Measurements from ENCODE around the gene CBX5. TPM values are rescaled to one million over a fixed set of nuclear protein-coding genes. Genes with fewer than 3 reads are reported as not detected.

CBX5 gene
- polyA plus RNA-seq, 1 donor from 2014 or later: 57.1 TPM

DNA sequence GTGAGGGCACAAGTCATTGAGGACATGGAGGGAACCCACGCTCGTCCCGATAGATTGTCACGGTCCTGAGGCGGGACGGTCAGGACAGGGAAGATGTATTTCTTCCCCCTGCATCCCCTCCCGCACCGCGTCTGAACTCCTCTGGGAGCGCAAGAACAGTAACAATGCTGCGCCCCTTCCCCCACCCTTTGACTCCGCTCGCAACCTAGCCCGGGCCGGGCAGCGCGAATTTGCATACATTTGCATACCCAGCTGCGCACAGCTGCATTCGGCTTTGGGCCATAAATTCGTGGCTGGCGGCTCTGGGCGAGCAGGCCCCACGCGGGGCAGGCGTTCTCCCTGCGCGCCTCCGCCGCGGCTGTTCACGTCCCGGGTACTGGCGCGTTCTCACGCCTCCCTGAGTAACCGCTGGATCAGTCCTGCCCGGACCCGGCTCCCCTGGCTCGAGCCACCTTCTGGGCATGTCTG lies 62.1 kb downstream of the CBX5 start:
- no peaks in the 10 kb centered on the region for H3K79me2 ChIP-seq (replicated peaks; ENCODE audit: insufficient read depth, low read length)
- no peaks in the 10 kb centered on the region for H3K36me3 ChIP-seq (ENCODE audit: insufficient read depth, low read length)
- H3K4me2 ChIP-seq (ENCODE audit: low read length): peak overlapping the region; percentile 54
- H3K4me3 ChIP-seq (ENCODE audit: low read length): peak overlapping the region; percentile 59
- no peaks in the 10 kb centered on the region for H3K9me3 ChIP-seq (ENCODE audit: low read length)
- H3K9ac ChIP-seq (ENCODE audit: low read length): peak overlapping the region; percentile 45
- no peaks in the 10 kb centered on the region for H4K20me1 ChIP-seq (ENCODE audit: insufficient read depth)
- no peaks in the 10 kb centered on the region for H3K9me2 ChIP-seq (ENCODE audit: insufficient read depth, low read length)
- TF ChIP-seq, protein P1, sequence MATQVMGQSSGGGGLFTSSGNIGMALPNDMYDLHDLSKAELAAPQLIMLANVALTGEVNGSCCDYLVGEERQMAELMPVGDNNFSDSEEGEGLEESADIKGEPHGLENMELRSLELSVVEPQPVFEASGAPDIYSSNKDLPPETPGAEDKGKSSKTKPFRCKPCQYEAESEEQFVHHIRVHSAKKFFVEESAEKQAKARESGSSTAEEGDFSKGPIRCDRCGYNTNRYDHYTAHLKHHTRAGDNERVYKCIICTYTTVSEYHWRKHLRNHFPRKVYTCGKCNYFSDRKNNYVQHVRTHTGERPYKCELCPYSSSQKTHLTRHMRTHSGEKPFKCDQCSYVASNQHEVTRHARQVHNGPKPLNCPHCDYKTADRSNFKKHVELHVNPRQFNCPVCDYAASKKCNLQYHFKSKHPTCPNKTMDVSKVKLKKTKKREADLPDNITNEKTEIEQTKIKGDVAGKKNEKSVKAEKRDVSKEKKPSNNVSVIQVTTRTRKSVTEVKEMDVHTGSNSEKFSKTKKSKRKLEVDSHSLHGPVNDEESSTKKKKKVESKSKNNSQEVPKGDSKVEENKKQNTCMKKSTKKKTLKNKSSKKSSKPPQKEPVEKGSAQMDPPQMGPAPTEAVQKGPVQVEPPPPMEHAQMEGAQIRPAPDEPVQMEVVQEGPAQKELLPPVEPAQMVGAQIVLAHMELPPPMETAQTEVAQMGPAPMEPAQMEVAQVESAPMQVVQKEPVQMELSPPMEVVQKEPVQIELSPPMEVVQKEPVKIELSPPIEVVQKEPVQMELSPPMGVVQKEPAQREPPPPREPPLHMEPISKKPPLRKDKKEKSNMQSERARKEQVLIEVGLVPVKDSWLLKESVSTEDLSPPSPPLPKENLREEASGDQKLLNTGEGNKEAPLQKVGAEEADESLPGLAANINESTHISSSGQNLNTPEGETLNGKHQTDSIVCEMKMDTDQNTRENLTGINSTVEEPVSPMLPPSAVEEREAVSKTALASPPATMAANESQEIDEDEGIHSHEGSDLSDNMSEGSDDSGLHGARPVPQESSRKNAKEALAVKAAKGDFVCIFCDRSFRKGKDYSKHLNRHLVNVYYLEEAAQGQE (IDR thresholded peaks at IDR 0.05; ENCODE audit: borderline replicate concordance): no peak
- TF ChIP-seq POLR2AphosphoS5 (IDR thresholded peaks at IDR 0.05) (no peak), EP300 (conservative IDR thresholded peaks at IDR 0.05; ENCODE audit: poor library complexity, severe bottlenecking) (no peak), TAF1 (IDR thresholded peaks at IDR 0.05; ENCODE audit: low read depth) (no peak), SMC3 (conservative IDR thresholded peaks at IDR 0.05; ENCODE audit: poor library complexity) (no peak), RAD21 (conservative IDR thresholded peaks at IDR 0.05) (no peak), MXI1 (conservative IDR thresholded peaks at IDR 0.05; ENCODE audit: poor library complexity, severe bottlenecking) (no peak), EZH2 (IDR thresholded peaks at IDR 0.05; ENCODE audit: borderline replicate concordance, insufficient read depth, low read length, poor library complexity, severe bottlenecking) (no peak)
- TF ChIP-seq, protein P2, sequence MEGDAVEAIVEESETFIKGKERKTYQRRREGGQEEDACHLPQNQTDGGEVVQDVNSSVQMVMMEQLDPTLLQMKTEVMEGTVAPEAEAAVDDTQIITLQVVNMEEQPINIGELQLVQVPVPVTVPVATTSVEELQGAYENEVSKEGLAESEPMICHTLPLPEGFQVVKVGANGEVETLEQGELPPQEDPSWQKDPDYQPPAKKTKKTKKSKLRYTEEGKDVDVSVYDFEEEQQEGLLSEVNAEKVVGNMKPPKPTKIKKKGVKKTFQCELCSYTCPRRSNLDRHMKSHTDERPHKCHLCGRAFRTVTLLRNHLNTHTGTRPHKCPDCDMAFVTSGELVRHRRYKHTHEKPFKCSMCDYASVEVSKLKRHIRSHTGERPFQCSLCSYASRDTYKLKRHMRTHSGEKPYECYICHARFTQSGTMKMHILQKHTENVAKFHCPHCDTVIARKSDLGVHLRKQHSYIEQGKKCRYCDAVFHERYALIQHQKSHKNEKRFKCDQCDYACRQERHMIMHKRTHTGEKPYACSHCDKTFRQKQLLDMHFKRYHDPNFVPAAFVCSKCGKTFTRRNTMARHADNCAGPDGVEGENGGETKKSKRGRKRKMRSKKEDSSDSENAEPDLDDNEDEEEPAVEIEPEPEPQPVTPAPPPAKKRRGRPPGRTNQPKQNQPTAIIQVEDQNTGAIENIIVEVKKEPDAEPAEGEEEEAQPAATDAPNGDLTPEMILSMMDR (IDR thresholded peaks at IDR 0.05; ENCODE audit: poor library complexity, severe bottlenecking): no peak
- H3F3A ChIP-seq (ENCODE audit: insufficient read depth, low read length, poor library complexity, severe bottlenecking): no peaks in the 10 kb centered on the region
- no peak overlapping the region for H2AFZ ChIP-seq (ENCODE audit: low read depth, low read length)
- H3K27ac ChIP-seq (ENCODE audit: low read length): no peak overlapping the region
- H3K27me3 ChIP-seq (ENCODE audit: insufficient read depth, low read depth, low read length): peaks cover 14% of the 10 kb centered on the region

DNA sequence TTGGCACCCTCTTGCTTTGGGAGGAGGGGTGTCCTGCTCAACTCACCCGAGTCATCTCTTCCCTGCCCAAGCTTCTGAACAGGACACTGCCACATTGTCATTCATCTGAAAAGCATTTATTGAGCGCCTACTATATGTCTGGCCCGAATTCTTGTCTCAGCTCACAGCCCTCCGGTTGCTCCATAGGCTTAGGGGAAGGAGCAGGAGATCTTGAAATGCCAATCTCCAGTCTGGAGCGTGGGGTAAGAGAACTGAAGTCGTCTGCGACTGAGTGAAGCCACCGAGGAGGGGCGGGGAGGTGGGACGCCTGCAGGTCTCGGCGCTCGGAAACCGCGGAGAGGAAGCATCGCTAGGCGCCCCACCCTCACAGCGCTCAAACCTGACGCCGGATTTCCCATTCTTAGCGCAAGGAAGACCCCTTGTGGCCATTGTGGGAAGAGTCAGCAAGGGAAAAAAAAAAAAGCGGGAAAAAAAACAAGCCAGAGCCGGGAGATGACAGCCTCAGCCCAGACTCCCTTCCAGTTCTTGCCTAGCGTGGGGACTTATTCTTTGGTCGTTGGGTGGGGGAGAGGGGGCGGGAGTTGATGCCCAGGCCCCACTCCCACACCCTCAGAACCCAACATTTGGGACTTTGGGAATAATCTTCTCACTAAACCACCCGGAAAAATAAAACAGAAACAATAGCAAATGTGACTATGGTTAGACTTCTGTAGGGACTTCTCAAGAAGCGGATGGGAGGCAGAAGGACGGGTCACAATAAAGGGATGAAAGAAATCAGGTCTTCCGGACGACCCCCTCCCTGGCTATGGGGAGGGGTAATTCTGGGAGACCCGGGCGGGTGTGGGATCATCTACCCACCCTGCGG lies 62.9 kb downstream of the CBX5 start:
- Histone ChIP-seq H3K9me2 (ENCODE audit: insufficient read depth, low read length) (no peaks in the 10 kb centered on the region), H3F3A (ENCODE audit: insufficient read depth, low read length, poor library complexity, severe bottlenecking) (no peaks in the 10 kb centered on the region), H3K9ac (ENCODE audit: low read length) (peak overlapping the region; percentile 45), H3K79me2 (replicated peaks; ENCODE audit: insufficient read depth, low read length) (no peaks in the 10 kb centered on the region), H3K36me3 (ENCODE audit: insufficient read depth, low read length) (no peaks in the 10 kb centered on the region), H3K9me3 (ENCODE audit: low read length) (no peaks in the 10 kb centered on the region), H3K27me3 (ENCODE audit: insufficient read depth, low read depth, low read length) (peaks cover 18% of the 10 kb centered on the region), H3K27ac (ENCODE audit: low read length) (no peak overlapping the region), H4K20me1 (ENCODE audit: insufficient read depth) (no peaks in the 10 kb centered on the region), H3K4me3 (ENCODE audit: low read length) (peak overlapping the region; percentile 59), H2AFZ (ENCODE audit: low read depth, low read length) (no peak overlapping the region), H3K4me2 (ENCODE audit: low read length) (peak overlapping the region; percentile 54)
- TF ChIP-seq EZH2 (IDR thresholded peaks at IDR 0.05; ENCODE audit: borderline replicate concordance, insufficient read depth, low read length, poor library complexity, severe bottlenecking) (no peak), MXI1 (conservative IDR thresholded peaks at IDR 0.05; ENCODE audit: poor library complexity, severe bottlenecking) (no peak), POLR2AphosphoS5 (IDR thresholded peaks at IDR 0.05) (no peak), TAF1 (IDR thresholded peaks at IDR 0.05; ENCODE audit: low read depth) (no peak), EP300 (conservative IDR thresholded peaks at IDR 0.05; ENCODE audit: poor library complexity, severe bottlenecking) (peak; percentile 24), SMC3 (conservative IDR thresholded peaks at IDR 0.05; ENCODE audit: poor library complexity) (peak; percentile 86), RAD21 (conservative IDR thresholded peaks at IDR 0.05) (peak; percentile 89)
- TF ChIP-seq, protein P2 (IDR thresholded peaks at IDR 0.05; ENCODE audit: poor library complexity, severe bottlenecking): peak; percentile 95
- TF ChIP-seq, protein P1 (IDR thresholded peaks at IDR 0.05; ENCODE audit: borderline replicate concordance): no peak

All from neural cell (in vitro differentiated cells).